A549 (cell line): Measurements from ENCODE around the gene NUP62. TPM values are rescaled to one million over a fixed set of nuclear protein-coding genes. Genes with fewer than 3 reads are reported as not detected.

Source experiments
- ATAC-seq, 2 experiments: fragments of 200-7000 bp in 1 of 2; fragments of >200 bp in 1 of 2; cut with Nextera tagmentation in 1 of 2; cut with Tn5 transposase in 1 of 2; 3 replicates each; pipeline versions ENCODE4 v1.8.0 to v1.9.1; 2018 to 2020; ENCODE audit warnings: mild to moderate bottlenecking in 1 of 2, moderate library complexity in 1 of 2
- CTCF ChIA-PET: fragments of 300-600 bp; sonication (Branson Sonifier 250); formaldehyde crosslinking; extraction: SDS; loops from one replicate; lab custom pipeline; 2021; ENCODE audit warnings: antibody characterized with exemption, inconsistent platforms; lab: Yijun Ruan, JAX
- POLR2A ChIA-PET: fragments of 350-600 bp; formaldehyde crosslinking; extraction: SDS; loops from one replicate; lab custom pipeline; 2021; ENCODE audit warnings: antibody characterized with exemption, inconsistent platforms; lab: Yijun Ruan, JAX
- DNase-seq, 2 experiments: peaks; one replicate each; pipeline versions ENCODE4 v3.0.0 to v3.0.0-alpha.2; 2011 to 2016; ENCODE audit warnings: low read depth in 1 of 2, low spot score in 1 of 2
- FAIRE-seq: peaks from 2 replicates; lab custom pipeline; 2011; peaks lifted over from hg19 to GRCh38; lab: Jason Lieb, UNC
- H3K27ac ChIP-seq, 2 experiments: fragments of >200 bp; sonication (Bioruptor Twin); formaldehyde crosslinking; 3 replicates each; pipeline ENCODE4 v1.5.1; 2016 to 2017
- H3K4me1 ChIP-seq: fragments of >200 bp; sonication (Bioruptor Twin); formaldehyde crosslinking; 3 replicates; pipeline ENCODE4 v1.6.1; 2016
- H3K4me2 ChIP-seq: fragments of >200 bp; sonication (Bioruptor Twin); formaldehyde crosslinking; 3 replicates; pipeline ENCODE4 v1.6.1; 2016
- H3K4me3 ChIP-seq: fragments of >200 bp; sonication (Bioruptor Twin); formaldehyde crosslinking; 3 replicates; pipeline ENCODE4 v1.5.1; 2016
- H3K9me3 ChIP-seq: fragments of >200 bp; sonication (Bioruptor Twin); formaldehyde crosslinking; 3 replicates; pipeline ENCODE4 v1.6.1; 2016
- ATOH8 ChIP-seq: fragments of 250-450 bp; sonication (Bioruptor Pico); IDR thresholded peaks from 2 replicates; pipeline ENCODE4 v1.5.0; 2020; ENCODE audit warnings: low read depth, mild to moderate bottlenecking, moderate library complexity
- BCL3 ChIP-seq: fragments of >200 bp; sonication (Bioruptor Twin); formaldehyde crosslinking; IDR thresholded peaks from 3 replicates; pipeline ENCODE4 v1.6.1; 2016
- CBX2 ChIP-seq: fragments of 200-600 bp; sonication (generic); IDR thresholded peaks from 2 replicates; pipeline ENCODE4 v1.6.1; 2016; ENCODE audit warnings: low read depth, mild to moderate bottlenecking, borderline replicate concordance
- CEBPB ChIP-seq, 2 experiments: fragments of >200 bp in 1 of 2; sonication (Bioruptor Twin) in 1 of 2; formaldehyde crosslinking in 1 of 2; IDR thresholded peaks; 2 replicates each; pipeline ENCODE4 v1.6.1; 2012 to 2016
- CHD4 ChIP-seq: fragments of 200-600 bp; sonication (generic); IDR thresholded peaks from 2 replicates; pipeline ENCODE4 v1.6.1; 2016; ENCODE audit warnings: antibody characterized with exemption, mild to moderate bottlenecking, borderline replicate concordance
- EHMT2 ChIP-seq: fragments of 200-600 bp; sonication (generic); IDR thresholded peaks from 2 replicates; pipeline ENCODE4 v1.6.1; 2016; ENCODE audit warnings: antibody characterized with exemption, low read depth, mild to moderate bottlenecking, moderate library complexity
- EP300 ChIP-seq, 2 experiments: fragments of >200 bp; sonication (Bioruptor Twin); formaldehyde crosslinking; IDR thresholded peaks; 2 replicates in 1 of 2; 3 replicates in 1 of 2; pipeline ENCODE4 v1.6.1; 2016 to 2017
- ESRRA ChIP-seq: fragments of 150-350 bp; IDR thresholded peaks from 2 replicates; pipeline ENCODE4 v1.6.1; 2014; ENCODE audit warnings: mild to moderate bottlenecking, low read length, borderline replicate concordance
- FOSB ChIP-seq: fragments of 250-450 bp; sonication (Bioruptor Pico); IDR thresholded peaks from 2 replicates; pipeline ENCODE4 v1.5.0; 2020; ENCODE audit warnings: mild to moderate bottlenecking, moderate library complexity
- FOSL2 ChIP-seq, 2 experiments: fragments of 450-650 bp in 1 of 2; fragments of >200 bp in 1 of 2; sonication (Bioruptor Twin) in 1 of 2; formaldehyde crosslinking; IDR thresholded peaks; 2 replicates each; pipeline versions ENCODE4 v1.5.0 to v1.6.1; 2016 to 2020; ENCODE audit warnings: mild to moderate bottlenecking in 1 of 2, moderate library complexity in 1 of 2
- FOXS1 ChIP-seq: fragments of 250-450 bp; sonication (Bioruptor Pico); IDR thresholded peaks from 2 replicates; pipeline ENCODE4 v1.5.0; 2020; ENCODE audit warnings: mild to moderate bottlenecking, moderate library complexity
- HOXB5 ChIP-seq: fragments of 250-450 bp; sonication (Bioruptor Pico); IDR thresholded peaks from 2 replicates; pipeline ENCODE4 v1.5.0; 2020; ENCODE audit warnings: mild to moderate bottlenecking, moderate library complexity
- JUN ChIP-seq, 2 experiments: fragments of >200 bp; sonication (Bioruptor Twin); formaldehyde crosslinking; IDR thresholded peaks; 2 replicates in 1 of 2; 3 replicates in 1 of 2; pipeline ENCODE4 v1.6.1; 2016 to 2017
- KDM1A ChIP-seq: fragments of 200-600 bp; sonication (generic); IDR thresholded peaks from 2 replicates; pipeline ENCODE4 v1.6.1; 2016; ENCODE audit warnings: low read depth, mild to moderate bottlenecking
- NFE2L2 ChIP-seq: fragments of 150-350 bp; conservative IDR thresholded peaks from 2 replicates; pipeline ENCODE4 v1.6.1; 2014; ENCODE audit warnings: low read length
- PBX3 ChIP-seq: IDR thresholded peaks from 2 replicates; pipeline ENCODE4 v1.6.1; 2012
- RCOR1 ChIP-seq: fragments of 150-350 bp; IDR thresholded peaks from 2 replicates; pipeline ENCODE4 v1.6.1; 2014; ENCODE audit warnings: antibody characterized with exemption, low read length, low read depth
- SREBF2 ChIP-seq: fragments of 450-650 bp; IDR thresholded peaks from 2 replicates; pipeline ENCODE4 v1.6.1; 2014; ENCODE audit warnings: mild to moderate bottlenecking, moderate library complexity
- TP53 ChIP-seq: fragments of 250-450 bp; sonication (Bioruptor Pico); IDR thresholded peaks from 2 replicates; pipeline ENCODE4 v1.5.0; 2021; ENCODE audit warnings: mild to moderate bottlenecking, moderate library complexity
- ZC3H11A ChIP-seq: fragments of 450-650 bp; IDR thresholded peaks from 2 replicates; pipeline ENCODE4 v1.6.1; 2014; ENCODE audit warnings: antibody characterized with exemption, mild to moderate bottlenecking
- ZFP36 ChIP-seq: fragments of 450-650 bp; IDR thresholded peaks from 2 replicates; pipeline ENCODE4 v1.6.1; 2014; ENCODE audit warnings: borderline replicate concordance; ENCODE audit not compliant: partially characterized antibody
- WGBS: methylation state at CpG from one replicate; pipeline ENCODE4 v1.1.6; 2017; ENCODE audit errors: missing lambda C conversion rate; 5-methylcytosine and 5-hydroxymethylcytosine counted together
- polyA plus RNA-seq, 4 experiments: library from polyadenylated mRNA; depleted of rRNA in 3 of 4; stranded (reverse); fragments of >200 nt; fragmentation: RNase III in 1 of 4; extraction: RNeasy Plus Mini Kit Qiagen cat#74134 plus additional on column Dnase treatment in 1 of 4; gene quantifications; 2 replicates in 3 of 4; 3 replicates in 1 of 4; pipeline ENCODE4 v1.2.3, GENCODE V29; 2011 to 2017
- TF ChIP-seq, protein P1 (sequence below): fragments of 150-350 bp; IDR thresholded peaks from 2 replicates; pipeline ENCODE4 v1.6.1; 2014; ENCODE audit warnings: low read depth, mild to moderate bottlenecking, low read length
- TF ChIP-seq, protein P2 (sequence below): fragments of 200-600 bp; sonication (generic); IDR thresholded peaks from 2 replicates; pipeline ENCODE4 v1.6.1; 2016; ENCODE audit warnings: antibody characterized with exemption, mild to moderate bottlenecking, moderate library complexity

NUP62 gene
- polyA plus RNA-seq, 2 of the 4 experiments (the other 2 are of a cell fraction): 21.4 to 83.9 TPM

GRCh38 chr19:49920624-49921363 is 8.5 kb downstream of the NUP62 start (continued):
- TF ChIP-seq CEBPB (IDR thresholded peaks at IDR 0.05) (no peak), CHD4 (no peak), SREBF2 (no peak), RCOR1 (no peak), TP53 (CRISPR knock-in tag) (no peak)

GRCh38 chr19:49918089-49918488 is 11.2 kb downstream of the NUP62 start:
- ATAC-seq (no peak), DNase-seq (no peak), FAIRE-seq (no peak)
- H3K4me1 ChIP-seq: no peaks in the 10 kb centered on the region
- POLR2A ChIA-PET: interaction anchor here (3.8 kb wide), 1 partner anchor 11 kb away, joined by 22 read pairs; the partner anchor contains the start of genes ATF5 and NUP62
- H3K4me3 ChIP-seq: no peak overlapping the region
- H3K4me2 ChIP-seq: no peak overlapping the region
- no peaks in the 10 kb centered on the region for H3K9me3 ChIP-seq
- CTCF ChIA-PET: interaction anchor here (0.6 to 2.2 kb wide), 5 partner anchors 10 to 28 kb away, joined by 3 to 6 read pairs (median 5); partner anchors contain the start of genes ATF5 and NUP62
- 87% methylated on average over 8 of the region's 8 CpGs for WGBS
- H3K27ac ChIP-seq: no peak overlapping the region
- no peak for TF ChIP-seq EHMT2
- TF ChIP-seq HOXB5 (CRISPR knock-in tag): no peak
- no peak for TF ChIP-seq FOXS1 (CRISPR knock-in tag)
- no peak for TF ChIP-seq KDM1A
- TF ChIP-seq, protein P1, sequence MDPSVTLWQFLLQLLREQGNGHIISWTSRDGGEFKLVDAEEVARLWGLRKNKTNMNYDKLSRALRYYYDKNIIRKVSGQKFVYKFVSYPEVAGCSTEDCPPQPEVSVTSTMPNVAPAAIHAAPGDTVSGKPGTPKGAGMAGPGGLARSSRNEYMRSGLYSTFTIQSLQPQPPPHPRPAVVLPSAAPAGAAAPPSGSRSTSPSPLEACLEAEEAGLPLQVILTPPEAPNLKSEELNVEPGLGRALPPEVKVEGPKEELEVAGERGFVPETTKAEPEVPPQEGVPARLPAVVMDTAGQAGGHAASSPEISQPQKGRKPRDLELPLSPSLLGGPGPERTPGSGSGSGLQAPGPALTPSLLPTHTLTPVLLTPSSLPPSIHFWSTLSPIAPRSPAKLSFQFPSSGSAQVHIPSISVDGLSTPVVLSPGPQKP: no peak
- no peak for TF ChIP-seq ZC3H11A
- TF ChIP-seq FOSB (CRISPR knock-in tag): no peak
- no peak for TF ChIP-seq FOSL2 (IDR thresholded peaks at IDR 0.05)
- TF ChIP-seq FOSL2 (CRISPR knock-in tag; IDR thresholded peaks at IDR 0.05): no peak
- no peak for TF ChIP-seq RCOR1
- no peak for TF ChIP-seq NFE2L2
- TF ChIP-seq ZFP36: no peak
- TF ChIP-seq EP300 (IDR thresholded peaks at IDR 0.05): no peak
- no peak for TF ChIP-seq CBX2
- no peak for TF ChIP-seq ATOH8 (CRISPR knock-in tag)
- TF ChIP-seq ESRRA: no peak
- no peak for TF ChIP-seq PBX3
- TF ChIP-seq JUN (IDR thresholded peaks at IDR 0.05): no peak
- TF ChIP-seq BCL3: no peak
- TF ChIP-seq, protein P2, sequence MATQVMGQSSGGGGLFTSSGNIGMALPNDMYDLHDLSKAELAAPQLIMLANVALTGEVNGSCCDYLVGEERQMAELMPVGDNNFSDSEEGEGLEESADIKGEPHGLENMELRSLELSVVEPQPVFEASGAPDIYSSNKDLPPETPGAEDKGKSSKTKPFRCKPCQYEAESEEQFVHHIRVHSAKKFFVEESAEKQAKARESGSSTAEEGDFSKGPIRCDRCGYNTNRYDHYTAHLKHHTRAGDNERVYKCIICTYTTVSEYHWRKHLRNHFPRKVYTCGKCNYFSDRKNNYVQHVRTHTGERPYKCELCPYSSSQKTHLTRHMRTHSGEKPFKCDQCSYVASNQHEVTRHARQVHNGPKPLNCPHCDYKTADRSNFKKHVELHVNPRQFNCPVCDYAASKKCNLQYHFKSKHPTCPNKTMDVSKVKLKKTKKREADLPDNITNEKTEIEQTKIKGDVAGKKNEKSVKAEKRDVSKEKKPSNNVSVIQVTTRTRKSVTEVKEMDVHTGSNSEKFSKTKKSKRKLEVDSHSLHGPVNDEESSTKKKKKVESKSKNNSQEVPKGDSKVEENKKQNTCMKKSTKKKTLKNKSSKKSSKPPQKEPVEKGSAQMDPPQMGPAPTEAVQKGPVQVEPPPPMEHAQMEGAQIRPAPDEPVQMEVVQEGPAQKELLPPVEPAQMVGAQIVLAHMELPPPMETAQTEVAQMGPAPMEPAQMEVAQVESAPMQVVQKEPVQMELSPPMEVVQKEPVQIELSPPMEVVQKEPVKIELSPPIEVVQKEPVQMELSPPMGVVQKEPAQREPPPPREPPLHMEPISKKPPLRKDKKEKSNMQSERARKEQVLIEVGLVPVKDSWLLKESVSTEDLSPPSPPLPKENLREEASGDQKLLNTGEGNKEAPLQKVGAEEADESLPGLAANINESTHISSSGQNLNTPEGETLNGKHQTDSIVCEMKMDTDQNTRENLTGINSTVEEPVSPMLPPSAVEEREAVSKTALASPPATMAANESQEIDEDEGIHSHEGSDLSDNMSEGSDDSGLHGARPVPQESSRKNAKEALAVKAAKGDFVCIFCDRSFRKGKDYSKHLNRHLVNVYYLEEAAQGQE: no peak
